AML-193 (cell line): ENCODE data around the gene HCK.
"Not testable (repeated sequence)": the region's sequence is repeated elsewhere in the genome, so short reads cannot be mapped to it uniquely, and the experiment has no call there.

ENCODE experiments used
- DNase-seq, 2 experiments: peaks; one replicate each; lab custom pipeline; 2025; lab: John Stamatoyannopoulos, UW

Gene HCK

GRCh38 chr20:32098786-32099185 lies 46.7 kb downstream of the HCK start:
- DNase-seq: no peak

GRCh38 chr20:32108814-32109391 lies 56.9 kb downstream of the HCK start:
- no peak for DNase-seq

DNA sequence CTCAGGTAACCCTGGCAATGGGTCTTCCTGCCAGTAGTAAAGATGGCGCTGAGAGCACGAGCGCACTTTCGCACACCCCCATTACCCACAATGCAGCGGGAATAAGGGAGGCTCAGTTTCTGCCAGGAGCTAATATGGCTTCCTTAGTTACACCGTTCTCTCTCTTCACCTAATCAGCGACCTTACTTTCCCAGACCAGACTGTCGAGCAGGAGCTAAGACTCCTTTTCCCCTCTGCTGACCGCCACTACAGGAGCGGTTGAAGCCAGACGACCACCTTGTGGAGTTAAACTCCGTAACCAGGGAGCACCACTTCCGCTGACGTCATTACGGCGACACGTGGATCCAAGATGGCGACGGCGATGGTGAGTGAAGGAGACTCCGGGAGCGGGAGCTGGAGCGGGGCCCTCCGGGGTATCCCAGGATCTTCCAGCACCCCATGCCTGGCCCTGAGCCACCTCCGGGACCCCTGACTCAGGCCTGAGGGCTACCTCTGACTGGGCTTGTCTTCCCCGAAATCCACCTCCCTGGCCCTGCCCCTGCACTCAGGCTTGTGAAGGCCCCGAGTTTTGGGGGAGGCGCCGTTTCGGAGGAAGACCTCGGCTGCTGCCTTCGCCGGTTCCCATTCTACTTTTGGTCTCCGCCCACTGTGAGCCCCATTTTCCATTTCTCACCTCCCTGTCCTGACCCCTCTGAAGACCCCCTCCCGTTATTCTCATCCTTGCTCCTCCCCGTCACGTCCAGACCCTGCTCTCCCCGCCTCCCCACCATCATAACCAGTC lies 57.5 kb downstream of the HCK start, which contains the start of gene TM9SF4:
Gene TM9SF4, plus strand, starts transcription at position 323 of the 781 bp plus-strand sequence. Its CDS starts 27 bp downstream, at position 350.
- peak; percentile 87 to 90 for DNase-seq

- DNase-seq: no peak
These were observed 58.2 kb downstream of the HCK start for GRCh38 chr20:32110173-32110704.

- DNase-seq: no peak
These were observed 58.7 kb downstream of the HCK start for GRCh38 chr20:32110727-32111126.

GRCh38 chr20:32111156-32111686 lies 59.2 kb downstream of the HCK start:
- no peak for DNase-seq

DNA sequence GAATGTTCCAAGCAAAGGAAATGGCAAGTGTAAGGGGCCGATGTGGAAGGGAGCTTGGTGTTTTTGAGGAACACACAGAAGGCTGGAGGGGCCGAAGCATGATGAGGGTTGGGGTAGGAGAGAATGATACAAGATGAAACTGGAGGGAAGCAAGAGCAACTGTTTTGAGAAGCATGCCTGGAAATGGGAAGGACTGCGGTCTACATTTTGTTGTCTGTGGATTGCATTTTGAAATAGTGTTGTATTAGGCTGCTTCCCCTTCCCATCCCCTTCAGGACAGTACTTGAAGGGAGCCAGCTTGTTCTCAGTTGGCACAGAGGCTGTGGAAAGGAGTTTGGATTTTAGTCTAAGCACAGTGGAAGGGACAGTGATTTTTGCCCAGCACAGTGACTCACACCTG lies 59.7 kb downstream of the HCK start:
- DNase-seq: peak; percentile 27 to 31

DNA sequence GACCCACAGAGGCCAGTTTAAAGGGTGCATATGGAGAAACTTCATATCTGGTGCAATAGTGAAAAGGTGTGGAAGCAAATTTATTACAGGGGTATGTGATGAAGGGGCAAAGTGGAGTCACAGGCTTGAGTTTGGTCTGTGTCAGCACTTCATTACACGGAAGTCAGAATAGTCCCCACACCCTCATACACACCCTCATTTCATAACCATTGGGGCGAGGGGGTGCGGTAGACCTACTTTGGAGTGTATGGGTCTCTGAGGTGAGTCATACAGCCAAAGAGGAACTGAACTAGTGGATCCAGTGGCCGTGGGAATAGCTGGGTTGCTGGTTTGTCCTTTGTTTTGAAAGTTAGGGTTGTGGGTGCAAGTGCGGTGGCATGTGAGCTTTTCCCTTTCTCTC lies 60.8 kb downstream of the HCK start:
- DNase-seq: peak; percentile 92 to 95

DNA sequence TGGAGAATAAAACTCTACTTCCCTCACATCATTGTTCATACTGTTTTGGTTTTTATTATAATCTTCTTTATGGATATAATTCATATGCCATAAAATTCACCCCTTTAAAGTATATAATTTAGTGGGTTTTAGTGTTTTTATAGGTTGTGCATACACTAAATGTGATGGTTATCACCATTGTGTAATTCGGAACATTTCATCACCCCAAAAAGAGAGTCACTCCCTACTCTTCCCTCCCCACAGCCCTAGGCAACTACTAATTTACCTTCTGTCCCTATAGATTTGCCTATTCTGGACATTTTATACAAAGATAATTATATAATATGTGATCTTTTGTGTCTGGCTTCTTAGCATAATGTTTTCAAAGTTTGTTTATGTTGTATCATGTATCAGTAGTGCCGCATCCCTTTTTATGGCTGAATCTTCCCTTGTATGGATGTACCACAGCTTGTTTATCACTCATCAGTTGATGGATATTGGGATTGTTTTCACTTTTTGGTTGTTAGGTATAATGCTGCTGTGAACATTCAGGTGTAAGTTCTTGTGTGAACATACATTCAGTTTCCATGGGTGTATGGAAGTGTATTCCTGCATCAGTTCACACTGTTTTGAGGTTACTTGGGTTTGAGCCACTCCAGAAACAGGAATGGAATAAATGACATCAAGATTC lies 61.7 kb downstream of the HCK start:
- peak in 1 of 2 experiments; percentile 4 for DNase-seq

DNA sequence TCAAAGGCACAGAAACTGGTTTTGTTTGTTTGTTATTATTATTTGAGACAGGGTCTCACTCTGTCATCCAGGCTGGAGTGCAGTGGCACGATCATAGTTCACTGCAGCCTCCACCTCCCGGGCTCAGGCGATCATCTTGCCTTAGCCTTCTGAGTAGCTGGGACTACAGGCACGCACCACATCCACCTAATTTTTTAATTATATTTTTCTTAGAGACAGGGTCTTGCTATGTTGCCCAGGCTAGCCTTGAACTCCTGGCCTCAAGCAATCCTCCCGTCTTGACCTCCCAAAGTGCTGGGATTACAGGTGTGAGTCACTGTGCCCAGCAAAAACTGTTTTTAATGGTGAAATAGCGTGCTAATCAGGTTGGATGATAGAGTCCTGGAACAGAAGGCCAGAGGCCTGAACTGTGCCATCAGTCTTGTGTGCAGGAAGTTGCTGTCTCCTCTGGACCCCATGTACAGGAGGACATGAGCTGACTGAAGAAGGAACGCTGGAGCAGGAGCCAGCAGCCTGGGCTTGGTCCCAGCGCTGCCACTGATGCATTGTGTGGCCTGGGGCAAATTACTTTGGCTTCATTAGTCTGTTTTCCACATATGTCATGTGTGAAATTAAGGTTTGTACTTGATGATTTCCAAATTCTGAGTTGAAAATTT lies 62.4 kb downstream of the HCK start:
- DNase-seq: no peak

- no peak for DNase-seq
These were observed 63.2 kb downstream of the HCK start for GRCh38 chr20:32115211-32115767.

DNA sequence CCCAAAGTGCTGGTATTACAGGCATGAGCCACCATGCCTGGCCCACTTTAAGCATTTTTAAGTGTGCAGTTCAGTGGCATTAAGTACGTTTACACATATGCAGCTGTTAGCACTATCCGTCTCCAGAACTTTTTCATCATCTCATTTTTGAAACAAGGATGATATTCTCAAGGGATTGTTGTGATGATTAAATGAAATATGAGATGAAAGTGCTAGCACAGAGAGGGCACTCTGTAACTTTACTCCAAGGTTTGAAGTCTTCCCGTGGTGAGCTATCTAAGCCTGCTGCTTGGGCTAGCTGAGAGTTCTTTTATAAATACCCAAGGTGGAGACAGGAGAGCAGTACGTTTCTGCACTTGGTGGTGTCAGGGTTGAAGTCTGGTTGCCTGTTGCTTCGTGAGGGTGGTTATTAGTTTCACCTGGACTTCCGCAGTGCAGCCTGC lies 64.1 kb downstream of the HCK start:
- no peak for DNase-seq

- not testable (repeated sequence) for DNase-seq
These were observed 64.8 kb downstream of the HCK start for GRCh38 chr20:32116796-32117195.

GRCh38 chr20:32118427-32118826 lies 66.4 kb downstream of the HCK start:
- not testable (repeated sequence) for DNase-seq

GRCh38 chr20:32119734-32120133 lies 67.7 kb downstream of the HCK start:
- no peak for DNase-seq

DNA sequence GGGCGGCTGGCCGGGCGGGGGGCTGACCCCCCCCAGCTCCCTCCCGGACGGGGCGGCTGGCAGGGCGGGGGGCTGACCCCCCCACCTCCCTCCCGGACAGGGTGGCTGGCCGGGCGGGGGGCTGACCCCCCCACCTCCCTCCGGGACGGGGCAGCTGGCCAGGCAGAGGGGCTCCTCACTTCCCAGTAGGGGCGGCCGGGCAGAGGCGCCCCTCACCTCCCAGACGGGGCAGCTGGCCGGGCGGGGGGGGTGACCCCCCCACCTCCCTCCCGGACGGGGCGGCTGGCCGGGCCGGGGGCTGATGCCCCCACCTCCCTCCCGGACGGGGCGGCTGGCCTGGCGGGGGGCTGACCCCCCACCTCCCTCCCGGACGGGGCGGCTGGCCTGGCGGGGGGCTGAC lies 69.9 kb downstream of the HCK start:
- DNase-seq: not testable (repeated sequence)

DNA sequence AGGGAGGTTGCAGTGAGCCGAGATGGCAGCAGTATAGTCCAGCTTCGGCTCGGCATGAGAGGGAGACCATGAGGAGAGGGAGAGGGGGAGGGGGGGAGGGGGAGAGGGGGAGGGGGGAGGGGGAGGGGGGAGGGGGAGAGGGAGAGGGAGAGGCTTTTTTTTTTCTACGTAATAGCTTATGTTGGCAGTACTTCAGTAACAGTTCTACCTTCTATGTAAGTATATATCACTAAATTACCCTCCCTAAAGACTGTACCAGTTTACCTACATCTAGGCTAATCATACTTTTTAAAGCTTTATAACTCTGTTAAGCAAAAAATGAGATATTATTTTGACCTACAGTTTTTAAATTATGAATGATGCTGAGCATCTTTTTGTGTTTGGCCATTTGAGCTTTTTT lies 71.0 kb downstream of the HCK start:
- no peak for DNase-seq

DNA sequence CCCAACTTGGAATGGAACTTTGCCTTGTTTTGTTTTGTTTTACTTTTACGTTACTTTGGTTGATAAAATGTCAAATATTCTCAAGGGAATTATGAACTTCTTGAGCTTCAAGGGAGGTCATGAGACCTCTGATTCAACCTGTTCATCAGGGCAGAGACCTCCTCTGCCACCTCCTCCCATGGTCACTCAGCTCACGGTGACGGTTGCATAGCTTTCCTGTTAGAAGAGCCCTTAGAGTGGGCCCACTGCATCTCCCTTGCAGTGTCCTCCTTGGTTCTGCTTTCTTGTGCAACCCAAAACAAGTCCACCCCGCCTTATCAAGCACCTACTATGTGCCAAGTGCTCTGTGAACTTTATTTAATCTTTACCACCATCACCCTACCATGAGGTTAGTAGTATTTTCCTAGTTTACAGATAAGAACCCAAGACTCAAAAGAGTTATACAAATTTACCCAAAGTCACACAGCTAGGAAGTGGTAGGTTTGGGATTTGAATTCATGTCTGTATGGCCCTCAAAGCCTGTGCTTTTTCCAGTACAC lies 72.9 kb downstream of the HCK start:
- no peak for DNase-seq

DNA sequence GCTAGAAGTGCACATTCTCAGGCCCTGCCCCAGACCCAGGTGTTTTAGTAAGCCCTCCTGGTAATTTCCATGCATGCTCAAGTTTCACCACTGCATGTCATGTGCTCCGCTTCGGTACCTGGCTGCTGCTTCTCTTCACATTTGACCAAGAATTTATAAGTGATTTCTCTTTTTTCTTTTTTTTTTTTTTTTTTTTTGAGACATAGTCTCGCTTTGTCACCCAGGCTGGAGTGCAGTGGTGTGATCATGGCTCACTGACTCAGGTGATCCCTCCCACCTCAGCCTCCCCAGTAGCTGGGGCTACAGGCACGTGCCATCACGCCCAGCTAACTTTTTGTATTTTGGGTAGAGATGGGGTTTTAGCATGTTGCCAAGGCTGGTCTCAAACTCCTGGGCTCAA lies 73.5 kb downstream of the HCK start:
- no peak for DNase-seq

GRCh38 chr20:32126919-32127318 lies 74.9 kb downstream of the HCK start:
- DNase-seq: no peak

- no peak for DNase-seq
These were observed 75.3 kb downstream of the HCK start for GRCh38 chr20:32127347-32127746.
